ENCODE results near the gene TMOD1.

Gene TMOD1

GRCh38 chr9:97555164-97555563 lies 53.7 kb downstream of the TMOD1 start:
- Histone ChIP-seq H3K36me3 (replicated peaks) (no peaks in the 10 kb centered on the region), H3K27me3 (ENCODE audit: low read depth) (no peaks in the 10 kb centered on the region), H3K9me3 (no peaks in the 10 kb centered on the region), H3K4me3 (no peak overlapping the region), H3K4me1 (no peaks in the 10 kb centered on the region)
- in situ Hi-C loops (cut with MboI; ENCODE audit: low sequenced_read_pairs) = no loop called here
- no peak for DNase-seq (ENCODE audit: low spot score in 2 of 2)

- Histone ChIP-seq H3K4me3 (no peak overlapping the region), H3K27me3 (ENCODE audit: low read depth) (no peaks in the 10 kb centered on the region), H3K36me3 (replicated peaks) (no peaks in the 10 kb centered on the region), H3K9me3 (no peaks in the 10 kb centered on the region), H3K4me1 (no peaks in the 10 kb centered on the region)
- DNase-seq (ENCODE audit: low spot score in 2 of 2) = no peak
- in situ Hi-C loops (cut with MboI; ENCODE audit: low sequenced_read_pairs) = no loop called here
Measured at GRCh38 chr9:97556036-97556720, 54.7 kb downstream of the TMOD1 start.

- no peak for DNase-seq (ENCODE audit: low spot score in 2 of 2)
- Histone ChIP-seq H3K36me3 (replicated peaks) (no peaks in the 10 kb centered on the region), H3K27me3 (ENCODE audit: low read depth) (no peaks in the 10 kb centered on the region), H3K4me1 (no peaks in the 10 kb centered on the region), H3K4me3 (no peak overlapping the region), H3K9me3 (no peaks in the 10 kb centered on the region)
- in situ Hi-C loops (cut with MboI; ENCODE audit: low sequenced_read_pairs) = no loop called here
Measured at GRCh38 chr9:97556721-97557605, 55.5 kb downstream of the TMOD1 start.

- no peak overlapping the region for H3K4me3 ChIP-seq
- no peaks in the 10 kb centered on the region for H3K4me1 ChIP-seq
- H3K9me3 ChIP-seq = no peaks in the 10 kb centered on the region
- no peak for DNase-seq (ENCODE audit: low spot score in 2 of 2)
- no peaks in the 10 kb centered on the region for H3K27me3 ChIP-seq (ENCODE audit: low read depth)
- in situ Hi-C loops (cut with MboI; ENCODE audit: low sequenced_read_pairs) = no loop called here
- H3K36me3 ChIP-seq (replicated peaks) = no peaks in the 10 kb centered on the region
Measured at GRCh38 chr9:97557606-97558095, 56.2 kb downstream of the TMOD1 start.

- H3K9me3 ChIP-seq = no peaks in the 10 kb centered on the region
- no peaks in the 10 kb centered on the region for H3K36me3 ChIP-seq (replicated peaks)
- no peak for DNase-seq (ENCODE audit: low spot score in 2 of 2)
- H3K27me3 ChIP-seq (ENCODE audit: low read depth) = no peaks in the 10 kb centered on the region
- H3K4me1 ChIP-seq = no peaks in the 10 kb centered on the region
- H3K4me3 ChIP-seq = no peak overlapping the region
- in situ Hi-C loops (cut with MboI; ENCODE audit: low sequenced_read_pairs) = no loop called here
Measured at GRCh38 chr9:97558701-97559101, 57.2 kb downstream of the TMOD1 start.

GRCh38 chr9:97559111-97559514 lies 57.6 kb downstream of the TMOD1 start:
- DNase-seq (ENCODE audit: low spot score in 2 of 2) = no peak
- Histone ChIP-seq H3K9me3 (no peaks in the 10 kb centered on the region), H3K4me1 (no peaks in the 10 kb centered on the region), H3K27me3 (ENCODE audit: low read depth) (no peaks in the 10 kb centered on the region), H3K4me3 (no peak overlapping the region), H3K36me3 (replicated peaks) (no peaks in the 10 kb centered on the region)
- in situ Hi-C loops (cut with MboI; ENCODE audit: low sequenced_read_pairs) = no loop called here

GRCh38 chr9:97560154-97560553 lies 58.7 kb downstream of the TMOD1 start:
- no peaks in the 10 kb centered on the region for H3K36me3 ChIP-seq (replicated peaks)
- no peak overlapping the region for H3K4me3 ChIP-seq
- H3K4me1 ChIP-seq = no peaks in the 10 kb centered on the region
- H3K9me3 ChIP-seq = no peaks in the 10 kb centered on the region
- in situ Hi-C loops (cut with MboI; ENCODE audit: low sequenced_read_pairs) = no loop called here
- DNase-seq (ENCODE audit: low spot score in 2 of 2) = no peak
- H3K27me3 ChIP-seq (ENCODE audit: low read depth) = no peaks in the 10 kb centered on the region

- H3K4me3 ChIP-seq = no peak overlapping the region
- no peaks in the 10 kb centered on the region for H3K36me3 ChIP-seq (replicated peaks)
- no peak for DNase-seq (ENCODE audit: low spot score in 2 of 2)
- in situ Hi-C loops (cut with MboI; ENCODE audit: low sequenced_read_pairs) = no loop called here
- no peaks in the 10 kb centered on the region for H3K27me3 ChIP-seq (ENCODE audit: low read depth)
- no peaks in the 10 kb centered on the region for H3K4me1 ChIP-seq
- no peaks in the 10 kb centered on the region for H3K9me3 ChIP-seq
Measured at GRCh38 chr9:97560851-97561250, 59.4 kb downstream of the TMOD1 start.

- H3K4me1 ChIP-seq = no peaks in the 10 kb centered on the region
- no peaks in the 10 kb centered on the region for H3K36me3 ChIP-seq (replicated peaks)
- in situ Hi-C loops (cut with MboI; ENCODE audit: low sequenced_read_pairs) = no loop called here
- no peaks in the 10 kb centered on the region for H3K27me3 ChIP-seq (ENCODE audit: low read depth)
- H3K4me3 ChIP-seq = no peak overlapping the region
- no peaks in the 10 kb centered on the region for H3K9me3 ChIP-seq
- no peak for DNase-seq (ENCODE audit: low spot score in 2 of 2)
Measured at GRCh38 chr9:97561501-97561900, 60.0 kb downstream of the TMOD1 start.

GRCh38 chr9:97562542-97562941 lies 61.1 kb downstream of the TMOD1 start:
- in situ Hi-C loops (cut with MboI; ENCODE audit: low sequenced_read_pairs) = no loop called here
- Histone ChIP-seq H3K36me3 (replicated peaks) (no peaks in the 10 kb centered on the region), H3K4me3 (no peak overlapping the region), H3K9me3 (no peaks in the 10 kb centered on the region), H3K4me1 (no peaks in the 10 kb centered on the region), H3K27me3 (ENCODE audit: low read depth) (no peaks in the 10 kb centered on the region)
- no peak for DNase-seq (ENCODE audit: low spot score in 2 of 2)

- Histone ChIP-seq H3K36me3 (replicated peaks) (no peaks in the 10 kb centered on the region), H3K9me3 (no peaks in the 10 kb centered on the region), H3K27me3 (ENCODE audit: low read depth) (no peaks in the 10 kb centered on the region), H3K4me3 (no peak overlapping the region), H3K4me1 (no peaks in the 10 kb centered on the region)
- no peak for DNase-seq (ENCODE audit: low spot score in 2 of 2)
- in situ Hi-C loops (cut with MboI; ENCODE audit: low sequenced_read_pairs) = no loop called here
Measured at GRCh38 chr9:97563458-97564135, 62.1 kb downstream of the TMOD1 start.

GRCh38 chr9:97564291-97565175 lies 63.1 kb downstream of the TMOD1 start:
- DNase-seq (ENCODE audit: low spot score in 2 of 2) = no peak
- in situ Hi-C loops (cut with MboI; ENCODE audit: low sequenced_read_pairs) = no loop called here

GRCh38 chr9:97565262-97565661 lies 63.8 kb downstream of the TMOD1 start:
- DNase-seq (ENCODE audit: low spot score in 2 of 2) = no peak
- in situ Hi-C loops (cut with MboI; ENCODE audit: low sequenced_read_pairs) = no loop called here
- no peaks in the 10 kb centered on the region for H3K27me3 ChIP-seq (ENCODE audit: low read depth)
- no peaks in the 10 kb centered on the region for H3K9me3 ChIP-seq
- H3K4me3 ChIP-seq = no peak overlapping the region
- H3K4me1 ChIP-seq = no peaks in the 10 kb centered on the region
- no peaks in the 10 kb centered on the region for H3K36me3 ChIP-seq (replicated peaks)

More at GRCh38 chr9:97564291-97565175, 63.1 kb downstream of the TMOD1 start:
- Histone ChIP-seq H3K27me3 (ENCODE audit: low read depth) (no peaks in the 10 kb centered on the region), H3K4me1 (no peaks in the 10 kb centered on the region), H3K4me3 (no peak overlapping the region), H3K9me3 (no peaks in the 10 kb centered on the region), H3K36me3 (replicated peaks) (no peaks in the 10 kb centered on the region)

Data from HAP-1 (cell line).